Neural progenitor cell (in vitro differentiated cells): ENCODE measurements around the gene HTR2B. TPM values are rescaled to one million over a fixed set of nuclear protein-coding genes. Genes with fewer than 3 reads are reported as not detected.

Source experiments
- DNase-seq: peaks from one replicate; pipeline ENCODE4 v3.0.0-alpha.2; 2016; ENCODE audit warnings: low spot score
- H2AFZ ChIP-seq: fragments of 200-600 bp; sonication (generic); replicated peaks from 2 replicates; pipeline ENCODE4 v1.6.1; 2016; ENCODE audit warnings: antibody characterized with exemption
- H3F3A ChIP-seq: fragments of 200-600 bp; sonication (generic); 2 replicates; pipeline ENCODE4 v1.6.1; 2016; ENCODE audit warnings: antibody characterized with exemption, low read depth
- H3K27ac ChIP-seq: fragments of 200-600 bp; sonication (generic); 2 replicates; pipeline ENCODE4 v1.5.1; 2016; ENCODE audit warnings: mild to moderate bottlenecking
- H3K27me3 ChIP-seq: fragments of 200-600 bp; sonication (generic); 2 replicates; pipeline ENCODE4 v1.6.1; 2016; ENCODE audit warnings: mild to moderate bottlenecking, moderate library complexity
- H3K36me3 ChIP-seq: fragments of 200-600 bp; sonication (generic); 2 replicates; pipeline ENCODE4 v1.5.1; 2016
- H3K4me1 ChIP-seq: fragments of 200-600 bp; sonication (generic); 2 replicates; pipeline ENCODE4 v1.6.1; 2016; ENCODE audit warnings: mixed run types
- H3K4me2 ChIP-seq: fragments of 200-600 bp; sonication (generic); 2 replicates; pipeline ENCODE4 v1.6.1; 2016
- H3K4me3 ChIP-seq: fragments of 200-600 bp; sonication (generic); 2 replicates; pipeline ENCODE4 v1.5.1; 2016
- H3K79me2 ChIP-seq: fragments of 200-600 bp; sonication (generic); 2 replicates; pipeline ENCODE4 v1.6.1; 2016; ENCODE audit warnings: low read depth
- H3K9ac ChIP-seq: fragments of 200-600 bp; sonication (generic); 2 replicates; pipeline ENCODE4 v1.6.1; 2016
- H3K9me3 ChIP-seq: fragments of 200-600 bp; sonication (generic); 2 replicates; pipeline ENCODE4 v1.5.1; 2016; ENCODE audit warnings: low read depth
- H4K20me1 ChIP-seq: fragments of 200-600 bp; sonication (generic); 2 replicates; pipeline ENCODE4 v1.6.1; 2016; ENCODE audit warnings: low read depth
- H3K27ac Mint-ChIP-seq: 3 replicates; pipeline ENCODE4 v1.8.0; 2021; ENCODE audit warnings: mixed read lengths
- H3K27me3 Mint-ChIP-seq: 2 replicates; pipeline ENCODE4 v1.8.0; 2022; ENCODE audit warnings: low read depth, mild to moderate bottlenecking, inconsistent platforms, moderate library complexity, mixed read lengths; ENCODE audit not compliant: insufficient read depth
- H3K36me3 Mint-ChIP-seq: 3 replicates; pipeline ENCODE4 v1.8.0; 2021; ENCODE audit warnings: mixed read lengths
- H3K4me1 Mint-ChIP-seq: 3 replicates; pipeline ENCODE4 v1.8.0; 2021; ENCODE audit warnings: mixed read lengths
- H3K4me3 Mint-ChIP-seq: 3 replicates; pipeline ENCODE4 v1.8.0; 2021; ENCODE audit warnings: mild to moderate bottlenecking, moderate library complexity, mixed read lengths
- H3K9me3 Mint-ChIP-seq: 3 replicates; pipeline ENCODE4 v1.8.0; 2020; ENCODE audit warnings: mixed read lengths
- EZH2 ChIP-seq: fragments of 200-600 bp; sonication (generic); IDR thresholded peaks from 2 replicates; pipeline ENCODE4 v1.6.1; 2017; ENCODE audit warnings: antibody characterized with exemption, mild to moderate bottlenecking, moderate library complexity
- EZH2phosphoT487 ChIP-seq: fragments of 200-600 bp; sonication (generic); IDR thresholded peaks from 2 replicates; pipeline ENCODE4 v1.6.1; 2017; ENCODE audit warnings: antibody characterized with exemption
- total RNA-seq: library from RNA; depleted of rRNA; stranded (reverse); fragments of >200 nt; gene quantifications from 2 replicates; pipeline ENCODE4 v1.2.3, GENCODE V29; 2015; ENCODE audit warnings: low replicate concordance
- TF ChIP-seq, protein P1 (sequence below): fragments of 200-600 bp; sonication (generic); IDR thresholded peaks from 2 replicates; pipeline ENCODE4 v1.5.1; 2017; ENCODE audit warnings: antibody characterized with exemption, mild to moderate bottlenecking

HTR2B gene
- total RNA-seq, 1 donor from 2014 or later: not detected

DNA sequence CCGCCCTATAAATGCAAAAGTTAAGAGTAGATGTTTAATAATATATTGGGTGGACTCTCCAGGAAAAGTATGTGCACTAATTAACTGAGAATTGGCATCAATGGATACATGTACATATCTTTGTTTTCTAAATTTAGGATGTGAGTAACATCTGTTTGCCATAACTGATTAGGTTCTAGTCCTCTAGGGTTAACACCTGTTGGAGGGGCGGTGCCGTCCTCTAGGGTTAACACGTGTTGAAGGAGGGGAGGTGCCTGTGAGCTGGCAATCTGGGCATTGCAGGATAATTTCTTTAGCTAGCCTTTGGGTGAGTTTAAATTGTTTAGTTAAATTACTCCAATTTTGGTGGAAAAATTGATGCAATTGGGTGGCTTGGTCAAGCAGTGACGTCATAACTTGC, 30.9 kb downstream of the HTR2B start:
- H3K27me3 Mint-ChIP-seq: no peaks in the 10 kb centered on the region
- Histone ChIP-seq H3K4me2 (no peak overlapping the region), H4K20me1 (no peaks in the 10 kb centered on the region), H3K36me3 (no peaks in the 10 kb centered on the region), H2AFZ (no peak overlapping the region), H3K4me1 (no peaks in the 10 kb centered on the region), H3K79me2 (no peaks in the 10 kb centered on the region), H3K9ac (no peak overlapping the region), H3K27ac (no peak overlapping the region), H3K4me3 (no peak overlapping the region), H3K27me3 (no peaks in the 10 kb centered on the region), H3F3A (no peaks in the 10 kb centered on the region), H3K9me3 (no peaks in the 10 kb centered on the region)
- peaks cover 2% of the 10 kb centered on the region for H3K9me3 Mint-ChIP-seq
- DNase-seq: no peak
- TF ChIP-seq EZH2: no peak
- TF ChIP-seq, protein P1, sequence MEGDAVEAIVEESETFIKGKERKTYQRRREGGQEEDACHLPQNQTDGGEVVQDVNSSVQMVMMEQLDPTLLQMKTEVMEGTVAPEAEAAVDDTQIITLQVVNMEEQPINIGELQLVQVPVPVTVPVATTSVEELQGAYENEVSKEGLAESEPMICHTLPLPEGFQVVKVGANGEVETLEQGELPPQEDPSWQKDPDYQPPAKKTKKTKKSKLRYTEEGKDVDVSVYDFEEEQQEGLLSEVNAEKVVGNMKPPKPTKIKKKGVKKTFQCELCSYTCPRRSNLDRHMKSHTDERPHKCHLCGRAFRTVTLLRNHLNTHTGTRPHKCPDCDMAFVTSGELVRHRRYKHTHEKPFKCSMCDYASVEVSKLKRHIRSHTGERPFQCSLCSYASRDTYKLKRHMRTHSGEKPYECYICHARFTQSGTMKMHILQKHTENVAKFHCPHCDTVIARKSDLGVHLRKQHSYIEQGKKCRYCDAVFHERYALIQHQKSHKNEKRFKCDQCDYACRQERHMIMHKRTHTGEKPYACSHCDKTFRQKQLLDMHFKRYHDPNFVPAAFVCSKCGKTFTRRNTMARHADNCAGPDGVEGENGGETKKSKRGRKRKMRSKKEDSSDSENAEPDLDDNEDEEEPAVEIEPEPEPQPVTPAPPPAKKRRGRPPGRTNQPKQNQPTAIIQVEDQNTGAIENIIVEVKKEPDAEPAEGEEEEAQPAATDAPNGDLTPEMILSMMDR: no peak
- TF ChIP-seq EZH2phosphoT487: no peak
- H3K4me1 Mint-ChIP-seq: no peaks in the 10 kb centered on the region
- no peak overlapping the region for H3K4me3 Mint-ChIP-seq
- H3K27ac Mint-ChIP-seq: no peak overlapping the region
- H3K36me3 Mint-ChIP-seq: peaks cover 41% of the 10 kb centered on the region

DNA sequence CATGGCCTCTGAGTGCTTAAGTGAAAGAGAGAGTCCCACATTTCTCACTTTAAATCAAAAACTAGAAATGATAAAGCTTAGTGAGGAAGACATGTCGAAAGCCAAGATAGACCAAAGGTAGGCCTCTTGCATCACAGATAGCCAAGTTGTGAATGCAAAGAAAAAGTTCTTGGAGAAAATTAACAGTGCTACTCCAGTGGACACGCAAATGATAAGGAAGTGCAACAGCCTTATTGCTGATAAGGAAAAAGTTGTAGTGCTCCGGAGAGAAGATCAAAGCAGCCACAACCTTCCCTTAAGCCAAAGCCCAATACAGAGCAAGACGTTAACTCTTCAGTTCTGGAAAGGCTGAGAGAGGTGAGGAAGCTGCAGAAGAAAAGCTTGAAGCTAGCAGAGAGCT, 36.1 kb downstream of the HTR2B start:
- H3K27ac ChIP-seq: no peak overlapping the region

DNA sequence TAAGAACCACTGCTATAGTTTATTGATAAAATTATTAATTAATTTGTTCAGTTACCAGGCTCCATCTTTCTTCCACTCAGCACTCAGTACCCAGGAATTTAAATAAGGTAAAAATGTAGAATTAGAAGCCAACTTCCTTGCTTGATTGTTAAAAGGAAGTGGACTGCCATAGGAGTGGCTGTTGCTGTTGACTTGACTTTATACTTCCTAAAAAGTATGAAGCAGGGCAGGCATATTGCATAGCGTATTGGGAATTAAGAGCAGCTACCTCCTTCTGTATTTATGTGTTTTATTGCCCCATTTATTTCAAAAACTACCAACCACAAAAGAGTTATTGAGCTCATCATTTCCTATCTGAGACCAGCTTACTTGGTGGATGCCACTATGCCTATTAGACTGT, 40.3 kb downstream of the HTR2B start:
- Histone ChIP-seq H4K20me1 (no peaks in the 10 kb centered on the region), H2AFZ (no peak overlapping the region), H3K79me2 (no peaks in the 10 kb centered on the region), H3K4me2 (no peak overlapping the region), H3K4me3 (no peak overlapping the region), H3F3A (no peaks in the 10 kb centered on the region), H3K27ac (no peak overlapping the region), H3K36me3 (peaks cover 19% of the 10 kb centered on the region), H3K9me3 (no peaks in the 10 kb centered on the region), H3K4me1 (no peaks in the 10 kb centered on the region), H3K9ac (no peak overlapping the region), H3K27me3 (no peaks in the 10 kb centered on the region)
- no peak overlapping the region for H3K27ac Mint-ChIP-seq
- H3K27me3 Mint-ChIP-seq: no peaks in the 10 kb centered on the region
- H3K36me3 Mint-ChIP-seq: peaks cover 38% of the 10 kb centered on the region
- no peak for TF ChIP-seq EZH2
- no peak for TF ChIP-seq EZH2phosphoT487
- TF ChIP-seq, protein P1: no peak
- H3K4me3 Mint-ChIP-seq: no peak overlapping the region
- DNase-seq: no peak
- no peaks in the 10 kb centered on the region for H3K4me1 Mint-ChIP-seq
- no peaks in the 10 kb centered on the region for H3K9me3 Mint-ChIP-seq

More for the DNA sequence above, 36.1 kb downstream of the HTR2B start:
- H3K79me2 ChIP-seq: no peaks in the 10 kb centered on the region
- no peaks in the 10 kb centered on the region for H3K27me3 ChIP-seq
- H3K27me3 Mint-ChIP-seq: no peaks in the 10 kb centered on the region
- no peaks in the 10 kb centered on the region for H3K9me3 Mint-ChIP-seq
- H3K9ac ChIP-seq: no peak overlapping the region
- H3K4me1 Mint-ChIP-seq: no peaks in the 10 kb centered on the region
- H3K27ac Mint-ChIP-seq: no peak overlapping the region
- no peaks in the 10 kb centered on the region for H3F3A ChIP-seq
- TF ChIP-seq EZH2 (no peak), EZH2phosphoT487 (no peak)
- TF ChIP-seq, protein P1: no peak
- H3K4me3 Mint-ChIP-seq: no peak overlapping the region
- no peak overlapping the region for H3K4me3 ChIP-seq
- H3K4me1 ChIP-seq: no peaks in the 10 kb centered on the region
- no peak for DNase-seq
- H3K9me3 ChIP-seq: no peaks in the 10 kb centered on the region
- H2AFZ ChIP-seq: no peak overlapping the region
- H4K20me1 ChIP-seq: no peaks in the 10 kb centered on the region
- H3K36me3 ChIP-seq: peaks cover 5% of the 10 kb centered on the region
- H3K36me3 Mint-ChIP-seq: peaks cover 37% of the 10 kb centered on the region
- no peak overlapping the region for H3K4me2 ChIP-seq
